SJSA1 (cell line): ENCODE measurements around the gene COL8A2. TPM values are rescaled to one million over a fixed set of nuclear protein-coding genes. Genes with fewer than 3 reads are reported as not detected.
"Not testable (repeated sequence)": the region's sequence is repeated elsewhere in the genome, so short reads cannot be mapped to it uniquely, and the experiment has no call there.

Source experiments
- DNase-seq, 2 experiments: peaks; one replicate each; pipeline ENCODE4 v3.0.0-alpha.2; 2015 to 2020; ENCODE audit warnings: low spot score in 2 of 2, low read depth in 1 of 2
- H3K27ac ChIP-seq: fragments of 250-450 bp; sonication (Bioruptor Pico); 2 replicates; pipeline ENCODE4 v1.5.1; 2020; ENCODE audit warnings: mild to moderate bottlenecking, moderate library complexity
- H3K27me3 ChIP-seq: fragments of 250-450 bp; sonication (Bioruptor Pico); replicated peaks from 2 replicates; pipeline ENCODE4 v1.5.1; 2020; ENCODE audit warnings: mild to moderate bottlenecking, moderate library complexity
- H3K36me3 ChIP-seq: fragments of 250-450 bp; sonication (Bioruptor Pico); 2 replicates; pipeline ENCODE4 v1.5.1; 2020; ENCODE audit warnings: mild to moderate bottlenecking
- H3K4me1 ChIP-seq: fragments of 250-450 bp; sonication (Bioruptor Pico); replicated peaks from 2 replicates; pipeline ENCODE4 v1.6.1; 2021; ENCODE audit warnings: mild to moderate bottlenecking
- H3K4me3 ChIP-seq: fragments of 250-450 bp; sonication (Bioruptor Pico); 2 replicates; pipeline ENCODE4 v1.5.1; 2020; ENCODE audit warnings: mild to moderate bottlenecking
- H3K9me3 ChIP-seq: fragments of 250-450 bp; sonication (Bioruptor Pico); replicated peaks from 2 replicates; pipeline ENCODE4 v1.5.1; 2020; ENCODE audit warnings: mild to moderate bottlenecking
- total RNA-seq: library from RNA; depleted of rRNA; stranded (reverse); fragments of >200 nt; shearing (Covaris generic); gene quantifications from 2 replicates; pipeline ENCODE4 v1.2.3, GENCODE V29; 2014

Gene COL8A2
- total RNA-seq, 1 experiment from 2014 or later = 1.1 TPM

DNA sequence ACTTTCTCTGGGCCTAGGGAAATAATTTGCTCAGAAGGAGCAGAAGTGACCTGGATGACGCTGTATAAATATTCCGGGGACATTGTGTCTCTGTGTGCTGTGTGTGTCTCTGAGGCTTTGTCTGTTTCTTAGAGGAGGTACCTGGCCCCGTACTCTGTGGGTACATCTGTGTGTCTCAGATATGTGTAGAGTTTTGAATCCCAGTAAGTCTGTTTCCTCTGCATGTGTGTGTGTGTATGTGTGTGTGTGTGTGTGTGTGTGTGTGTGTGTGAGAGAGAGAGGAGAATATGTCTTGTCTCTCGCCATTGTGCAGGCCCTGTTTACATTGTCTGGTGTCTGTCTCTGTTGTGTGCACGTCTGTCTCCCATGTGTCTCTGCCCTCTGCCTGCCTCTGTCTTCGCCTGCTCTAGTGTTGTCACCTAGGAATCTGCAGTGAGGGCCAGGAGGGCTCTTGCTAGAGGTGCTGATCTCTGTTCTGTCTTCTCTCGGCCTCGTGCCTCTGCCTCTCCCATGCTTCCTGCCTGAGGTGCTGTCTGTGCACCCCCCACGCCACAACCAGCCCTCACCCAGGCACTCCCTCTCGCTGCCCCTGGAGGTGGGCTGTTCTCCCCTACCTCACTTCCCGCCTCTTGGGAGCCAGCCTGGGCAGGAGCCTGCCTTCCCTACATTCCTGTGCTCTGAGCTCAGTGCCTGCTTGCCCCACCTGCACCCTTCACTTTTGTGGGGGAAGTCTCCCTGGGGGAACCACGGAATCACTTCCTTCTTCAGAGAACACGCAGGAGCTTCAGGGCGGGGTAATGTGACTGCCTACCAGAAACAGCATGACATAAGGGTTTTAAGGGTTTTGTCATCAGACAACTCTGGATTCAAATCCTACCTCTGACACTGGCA lies 36.9 kb upstream of the COL8A2 start:
- Histone ChIP-seq H3K9me3 (no peaks in the 10 kb centered on the region), H3K36me3 (peaks cover 78% of the 10 kb centered on the region), H3K27ac (peak overlapping the region; percentile 72), H3K4me3 (peak overlapping the region; percentile 33; the same call in 1 of the 2 replicates), H3K4me1 (peaks cover 40% of the 10 kb centered on the region), H3K27me3 (no peaks in the 10 kb centered on the region)
- no peak for DNase-seq

DNA sequence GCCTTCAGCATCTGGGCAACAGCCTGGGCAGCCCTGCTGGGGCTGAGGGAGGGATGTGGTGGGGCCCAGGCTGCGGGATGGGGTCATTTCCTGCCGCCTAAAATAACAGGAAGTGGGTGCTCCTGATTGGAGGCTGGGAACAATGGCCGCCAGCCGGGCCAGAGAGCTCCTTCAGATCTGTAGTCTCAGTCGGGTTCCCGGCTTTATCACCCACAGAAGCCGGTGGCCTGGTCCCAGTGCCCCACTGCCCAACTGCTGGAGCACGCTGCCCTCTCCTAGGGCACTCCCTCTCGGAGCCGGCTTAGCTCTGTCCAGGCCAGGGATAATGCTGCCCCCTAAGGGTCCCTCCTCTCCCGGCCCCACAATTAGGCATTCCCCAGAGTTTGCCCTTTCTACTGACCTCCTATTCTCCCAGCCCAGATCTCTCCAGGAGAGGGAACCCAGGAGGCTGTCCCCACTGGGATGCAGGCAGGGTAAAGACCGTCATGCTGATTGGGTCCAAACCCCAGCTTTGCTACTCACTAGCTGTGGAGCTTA lies 36.0 kb upstream of the COL8A2 start:
- Histone ChIP-seq H3K27ac (peak overlapping the region; percentile 72), H3K4me1 (peaks cover 40% of the 10 kb centered on the region), H3K4me3 (peak overlapping the region; percentile 33), H3K27me3 (no peaks in the 10 kb centered on the region), H3K36me3 (peaks cover 82% of the 10 kb centered on the region), H3K9me3 (no peaks in the 10 kb centered on the region)
- DNase-seq = peak; percentile 77 to 86

DNA sequence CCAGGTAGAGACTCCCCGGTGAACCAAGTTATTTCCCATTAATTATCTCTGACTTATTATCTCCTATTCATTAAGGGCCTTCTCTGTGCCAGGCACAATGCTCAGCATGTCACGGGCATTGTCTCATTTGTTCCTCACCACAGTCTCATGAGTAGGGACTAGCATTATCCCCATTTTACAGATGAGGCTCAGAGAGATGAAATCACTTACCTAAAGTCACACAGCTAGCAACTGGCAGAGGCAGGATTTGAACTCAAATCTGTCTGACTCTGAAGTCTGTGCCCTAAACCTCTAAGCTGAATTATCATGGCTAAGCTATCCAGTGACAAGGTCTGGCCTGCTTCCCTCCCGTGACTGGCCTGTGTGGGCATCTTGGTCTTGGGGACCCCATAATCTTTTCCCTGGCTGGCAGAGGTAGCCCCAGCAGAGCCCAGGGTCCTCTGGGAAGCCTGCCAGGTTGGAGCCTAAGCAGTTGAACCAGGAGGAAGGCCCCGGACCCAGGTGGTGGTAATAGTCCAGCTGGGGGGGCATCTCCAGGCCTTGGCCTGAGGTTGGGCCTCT lies 35.4 kb upstream of the COL8A2 start:
- H3K4me1 ChIP-seq = peaks cover 42% of the 10 kb centered on the region
- H3K9me3 ChIP-seq = no peaks in the 10 kb centered on the region

DNA sequence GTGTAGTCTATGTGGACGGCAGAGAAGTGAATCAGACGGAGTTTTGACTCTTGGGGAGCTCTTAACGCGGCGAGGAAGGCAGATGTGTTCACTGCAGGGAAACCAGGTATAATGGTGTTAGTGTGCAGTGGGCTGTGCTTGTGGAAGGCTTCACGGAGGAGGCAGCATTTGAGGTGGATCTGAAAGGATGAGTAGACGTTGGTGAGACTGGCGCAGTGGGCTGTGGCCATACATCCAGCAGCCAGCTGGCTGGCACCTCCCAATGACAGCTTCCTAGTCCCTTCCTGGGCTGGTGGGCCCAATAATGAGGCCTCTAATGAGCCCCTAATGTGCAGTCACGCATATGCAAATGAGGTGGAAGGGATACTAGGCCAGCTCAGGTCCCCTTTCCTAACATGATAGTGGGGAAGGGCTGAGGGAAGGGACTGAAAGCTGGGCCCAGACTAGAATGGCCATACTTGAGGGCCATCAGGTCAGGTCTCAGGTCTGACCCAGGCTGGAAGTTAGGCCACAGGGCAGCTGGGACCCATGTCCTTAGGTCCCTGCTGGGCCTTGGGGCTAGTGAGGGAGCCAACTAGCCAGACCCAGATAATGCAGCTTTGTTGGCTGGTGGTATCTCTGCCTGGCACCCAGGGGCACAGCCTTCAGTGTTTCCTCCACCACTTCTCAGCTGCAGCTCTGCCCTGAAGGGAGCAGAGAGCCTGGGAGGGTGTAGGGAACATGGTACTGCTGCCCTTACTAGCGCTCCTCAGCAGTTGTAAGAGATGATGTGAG lies 34.8 kb upstream of the COL8A2 start:
- no peaks in the 10 kb centered on the region for H3K9me3 ChIP-seq
- no peaks in the 10 kb centered on the region for H3K27me3 ChIP-seq
- peak overlapping the region; percentile 72; the same call in 1 of the 2 replicates for H3K27ac ChIP-seq
- peaks cover 48% of the 10 kb centered on the region for H3K4me1 ChIP-seq
- DNase-seq = no peak
- no peak overlapping the region for H3K4me3 ChIP-seq
- H3K36me3 ChIP-seq = peaks cover 78% of the 10 kb centered on the region

More for the DNA sequence above, 35.4 kb upstream of the COL8A2 start:
- Histone ChIP-seq H3K36me3 (peaks cover 82% of the 10 kb centered on the region), H3K27me3 (no peaks in the 10 kb centered on the region), H3K27ac (peak overlapping the region; percentile 72), H3K4me3 (peak overlapping the region; percentile 33)
- no peak for DNase-seq

DNA sequence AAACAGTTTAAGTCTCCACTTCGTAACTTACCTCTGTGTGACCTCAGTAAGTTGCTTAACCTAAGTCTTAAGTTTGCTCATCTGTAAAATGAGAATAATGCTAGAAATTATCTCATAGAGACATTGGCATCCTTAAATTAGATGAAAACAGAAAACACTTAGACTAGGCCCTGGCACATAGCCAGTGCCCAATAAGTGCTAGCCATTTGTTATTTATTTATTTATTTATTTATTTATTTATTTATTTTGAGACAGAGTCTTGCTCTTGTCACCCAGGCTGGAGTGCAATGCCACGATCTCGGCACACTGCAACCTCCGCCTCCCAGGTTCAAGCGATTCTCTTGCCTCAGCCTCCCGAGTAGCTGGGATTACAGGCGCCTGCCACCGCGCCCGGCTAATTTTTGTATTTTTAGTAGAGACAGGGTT lies 33.8 kb upstream of the COL8A2 start:
- H3K27ac ChIP-seq, H3K9me3 ChIP-seq, H3K27me3 ChIP-seq, DNase-seq, H3K4me3 ChIP-seq: not testable (repeated sequence)
- Histone ChIP-seq H3K36me3 (peaks cover 72% of the 10 kb centered on the region), H3K4me1 (peaks cover 51% of the 10 kb centered on the region)

DNA sequence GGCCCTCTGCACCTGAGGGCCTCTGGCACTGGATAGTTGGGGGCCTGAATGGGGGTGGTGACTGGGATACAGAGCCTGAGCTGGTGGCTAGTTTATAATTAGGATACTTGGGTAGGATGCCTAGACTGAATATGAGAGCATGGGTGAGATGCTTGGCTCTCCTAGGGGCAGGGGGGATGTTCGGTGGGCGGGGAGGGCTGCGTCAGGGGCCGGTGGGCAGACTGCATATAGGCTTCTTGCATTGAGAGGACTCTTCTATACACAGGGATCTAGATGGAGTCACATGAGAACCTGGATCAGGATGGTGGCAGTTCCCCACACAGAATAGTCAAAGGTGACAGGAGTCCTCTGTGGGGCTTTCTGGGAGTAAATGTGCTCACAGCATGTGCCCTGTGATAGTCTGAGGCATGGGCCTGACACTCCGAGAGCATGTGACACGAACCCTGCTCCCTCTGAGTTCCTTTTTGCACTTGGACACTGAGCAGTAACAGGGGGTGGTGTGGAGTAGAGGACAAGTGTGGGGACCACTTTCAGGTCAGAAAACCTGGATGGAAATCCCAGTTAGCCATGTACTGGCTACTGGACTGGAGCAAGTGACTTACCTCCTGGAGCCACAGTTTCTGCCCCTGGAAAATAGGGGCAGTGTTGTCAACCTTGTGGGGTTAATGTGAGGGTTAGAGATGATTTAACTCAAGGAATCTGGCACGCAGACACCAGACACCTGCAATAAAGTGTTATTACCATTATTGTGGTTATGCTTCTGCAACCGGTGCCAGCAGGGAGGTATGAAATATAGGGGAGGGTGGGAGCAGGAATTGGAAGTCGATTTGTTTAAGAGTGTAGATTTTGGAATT lies 33.2 kb upstream of the COL8A2 start:
- no peak for DNase-seq
- Histone ChIP-seq H3K27me3 (no peaks in the 10 kb centered on the region), H3K4me1 (peaks cover 51% of the 10 kb centered on the region), H3K27ac (no peak overlapping the region), H3K36me3 (peaks cover 69% of the 10 kb centered on the region), H3K4me3 (peak overlapping the region; percentile 98), H3K9me3 (no peaks in the 10 kb centered on the region)

DNA sequence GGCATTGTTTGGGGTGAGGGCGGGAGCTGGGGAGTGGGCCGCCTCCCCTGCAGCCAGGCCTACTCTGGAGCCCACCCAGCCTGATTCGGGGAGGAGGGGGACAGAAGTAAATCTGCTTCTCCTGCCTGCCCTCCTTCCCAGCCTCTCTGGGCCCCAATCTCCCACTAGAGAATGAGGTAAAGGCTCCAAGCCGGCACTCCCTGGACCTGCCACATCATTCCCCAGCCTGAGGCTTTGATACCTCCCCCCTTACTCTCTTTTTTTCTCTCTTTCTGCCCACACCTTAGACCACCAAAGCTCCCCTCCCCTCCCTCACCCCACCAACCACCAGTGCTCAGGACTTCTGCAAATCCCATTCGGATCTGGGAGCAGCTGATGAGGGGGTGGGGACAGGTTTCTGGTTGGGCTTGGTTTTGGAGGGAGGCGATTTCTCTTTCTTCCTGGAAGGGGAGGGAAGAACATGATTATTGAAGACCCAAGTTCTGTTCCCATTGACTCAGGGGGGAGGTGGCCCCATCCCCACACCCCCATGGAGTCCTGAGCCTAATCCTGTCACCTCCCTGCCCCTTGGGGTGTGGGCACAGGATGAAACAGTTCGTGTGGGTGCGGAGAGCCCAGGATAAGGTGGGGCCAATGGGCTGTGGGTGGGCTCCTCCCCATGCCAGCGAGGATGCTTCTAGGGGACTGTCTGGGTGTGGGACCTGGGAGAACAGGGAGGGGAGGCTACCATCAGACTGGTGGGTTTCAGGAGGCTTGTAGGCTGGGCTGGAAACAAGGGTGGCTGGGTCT lies 32.3 kb upstream of the COL8A2 start:
- peak overlapping the region; percentile 95 for H3K27ac ChIP-seq
- H3K27me3 ChIP-seq = no peaks in the 10 kb centered on the region
- peaks cover 49% of the 10 kb centered on the region for H3K4me1 ChIP-seq
- H3K36me3 ChIP-seq = peaks cover 60% of the 10 kb centered on the region
- H3K4me3 ChIP-seq = peak overlapping the region; percentile 98
- no peak for DNase-seq
- H3K9me3 ChIP-seq = no peaks in the 10 kb centered on the region

DNA sequence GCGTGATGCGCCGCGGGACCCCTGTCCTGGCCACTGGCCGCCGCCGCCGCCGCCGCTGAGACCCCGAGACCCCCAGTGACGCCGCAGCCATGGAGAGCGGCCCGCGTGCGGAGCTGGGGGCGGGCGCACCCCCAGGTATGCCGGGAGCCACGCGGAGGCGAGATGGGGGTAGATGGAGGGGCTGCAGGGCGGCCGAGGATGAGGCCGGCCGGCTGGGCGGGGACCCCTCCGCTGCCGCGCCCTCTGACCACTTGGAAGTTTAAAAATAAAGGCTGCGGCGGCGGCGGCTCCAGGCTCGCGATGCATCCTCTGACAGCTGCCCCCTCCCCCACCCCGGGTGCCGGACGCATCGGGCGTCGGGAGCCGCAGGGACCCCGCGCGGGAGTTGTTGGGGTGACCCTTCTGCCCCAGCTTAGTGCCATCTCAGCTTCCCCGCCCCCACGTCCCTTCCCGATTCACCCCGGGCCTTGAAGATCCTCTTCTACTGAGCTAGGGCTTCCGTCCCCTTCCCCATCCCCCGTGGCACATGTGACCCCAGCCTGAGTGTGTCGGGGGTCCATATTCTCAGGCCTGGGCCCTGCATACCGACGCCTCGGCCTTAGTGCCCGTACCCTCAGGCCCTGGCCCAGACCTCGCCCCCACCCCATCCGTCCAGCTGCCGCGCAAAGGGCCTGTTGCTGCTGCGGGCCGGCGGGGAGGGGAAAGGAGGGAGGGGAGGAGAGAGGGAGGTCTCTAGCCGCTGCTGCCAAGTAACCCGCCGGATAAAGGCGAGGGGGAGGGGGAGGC lies 31.5 kb upstream of the COL8A2 start:
- no peaks in the 10 kb centered on the region for H3K27me3 ChIP-seq
- H3K4me1 ChIP-seq = peaks cover 46% of the 10 kb centered on the region
- peaks cover 52% of the 10 kb centered on the region for H3K36me3 ChIP-seq
- peak overlapping the region; percentile 95 for H3K27ac ChIP-seq
- DNase-seq = peak; percentile 65 to 78
- H3K4me3 ChIP-seq = peak overlapping the region; percentile 98
- no peaks in the 10 kb centered on the region for H3K9me3 ChIP-seq

DNA sequence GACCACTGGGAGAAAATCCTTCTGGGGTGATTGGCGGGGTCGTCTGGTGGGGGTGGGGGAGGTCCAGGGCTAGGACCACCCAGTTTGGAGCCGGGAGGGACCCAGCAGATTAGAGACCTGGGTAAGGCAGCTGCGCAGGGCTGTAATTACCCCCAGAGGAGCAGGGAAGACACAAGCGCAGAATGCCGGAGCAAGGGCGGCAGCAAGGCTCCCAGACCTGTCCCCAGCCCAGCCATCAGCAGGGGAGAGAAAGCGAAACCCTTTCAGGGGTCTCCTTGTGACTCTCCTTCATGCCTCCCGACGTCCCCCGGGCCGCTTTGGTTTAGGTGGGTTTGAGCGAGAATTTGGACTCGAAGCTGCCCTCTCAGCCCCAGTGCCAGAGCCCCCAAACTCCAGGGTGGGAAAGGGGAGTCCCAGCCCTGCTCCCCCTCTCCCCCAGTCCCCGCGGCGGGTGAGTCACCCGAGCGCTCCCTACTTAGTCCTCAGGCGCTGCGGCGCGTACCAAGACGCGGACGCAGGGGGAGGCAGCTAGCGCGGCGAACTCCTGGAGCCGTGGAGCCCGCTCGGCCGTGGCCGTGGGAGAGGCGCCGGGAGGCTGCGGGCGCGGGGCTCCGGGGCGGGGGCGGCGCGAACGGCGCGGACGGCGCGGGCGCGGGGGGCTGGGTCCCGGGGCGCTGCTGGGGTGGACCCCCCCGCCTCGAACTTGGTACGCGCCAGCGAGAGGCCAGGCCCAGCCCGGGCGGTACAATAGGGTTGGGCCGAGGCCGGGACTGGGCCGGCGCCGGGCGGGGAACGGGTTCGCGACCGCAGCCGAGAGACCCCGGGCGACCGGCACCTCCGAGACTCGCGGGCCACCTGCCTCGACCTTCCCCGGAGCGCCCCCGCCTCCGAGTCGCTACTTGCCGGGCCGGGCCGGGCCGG lies 30.6 kb upstream of the COL8A2 start, which contains the start of gene MAP7D1:
Gene MAP7D1 (plus strand): TSS at position 753 of the 921 bp plus-strand sequence. CDS start 258 bp downstream, outside the sequence.
- H3K27me3 ChIP-seq = no peaks in the 10 kb centered on the region
- peak within 1 kb of the TSS; percentile 95 for H3K27ac ChIP-seq
- H3K36me3 ChIP-seq = peaks cover 43% of the 10 kb centered on the region
- H3K9me3 ChIP-seq = no peaks in the 10 kb centered on the region
- peak within 1 kb of the TSS; percentile 98 for H3K4me3 ChIP-seq
- DNase-seq = peak; percentile 88 to 91
- peaks cover 46% of the 10 kb centered on the region for H3K4me1 ChIP-seq

DNA sequence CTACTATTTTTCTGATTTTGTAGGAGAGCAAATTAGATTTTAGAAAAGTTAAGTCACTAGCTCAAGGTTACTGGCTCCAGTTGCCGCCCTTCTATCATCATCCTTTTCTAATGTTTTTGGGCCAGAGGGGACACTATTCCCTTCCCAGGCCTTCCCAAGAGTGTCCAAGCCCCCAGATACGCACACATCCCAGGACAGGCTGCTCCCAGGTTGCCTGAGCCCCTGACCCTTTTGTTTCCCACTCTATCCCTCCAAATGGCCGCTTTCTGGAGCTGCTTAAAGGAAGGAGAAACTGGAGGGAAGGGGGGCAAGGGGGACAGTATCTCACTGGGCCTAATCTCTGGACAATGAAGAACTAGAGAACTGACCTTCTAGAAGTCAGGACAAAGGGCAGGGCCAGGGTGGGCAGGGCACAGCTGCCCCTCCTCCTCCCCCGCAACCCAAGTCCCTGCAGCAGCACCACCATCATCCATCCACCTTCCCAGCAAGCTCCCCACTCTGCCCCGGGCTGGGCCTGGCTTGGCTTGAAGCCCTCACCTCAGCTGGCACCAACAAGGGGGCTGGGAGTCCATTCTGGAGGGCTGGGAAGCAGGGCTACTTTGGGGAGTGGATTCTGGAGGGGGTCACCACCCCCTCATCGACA lies 29.9 kb upstream of the COL8A2 start:
- Histone ChIP-seq H3K4me3 (peak overlapping the region; percentile 98), H3K27ac (peak overlapping the region; percentile 95), H3K27me3 (no peaks in the 10 kb centered on the region), H3K36me3 (peaks cover 36% of the 10 kb centered on the region), H3K4me1 (peaks cover 46% of the 10 kb centered on the region), H3K9me3 (no peaks in the 10 kb centered on the region)
- no peak for DNase-seq
